ENCODE measurements around the gene MAP3K8. TPM values are rescaled to one million over a fixed set of nuclear protein-coding genes. Genes with fewer than 3 reads are reported as not detected.
"Not testable (repeated sequence)": the region's sequence is repeated elsewhere in the genome, so short reads cannot be mapped to it uniquely, and the experiment has no call there.

MAP3K8 gene
- total RNA-seq, 4 donors from 2014 or later: 18.4 to 63.8 (median 28.5) TPM

DNA sequence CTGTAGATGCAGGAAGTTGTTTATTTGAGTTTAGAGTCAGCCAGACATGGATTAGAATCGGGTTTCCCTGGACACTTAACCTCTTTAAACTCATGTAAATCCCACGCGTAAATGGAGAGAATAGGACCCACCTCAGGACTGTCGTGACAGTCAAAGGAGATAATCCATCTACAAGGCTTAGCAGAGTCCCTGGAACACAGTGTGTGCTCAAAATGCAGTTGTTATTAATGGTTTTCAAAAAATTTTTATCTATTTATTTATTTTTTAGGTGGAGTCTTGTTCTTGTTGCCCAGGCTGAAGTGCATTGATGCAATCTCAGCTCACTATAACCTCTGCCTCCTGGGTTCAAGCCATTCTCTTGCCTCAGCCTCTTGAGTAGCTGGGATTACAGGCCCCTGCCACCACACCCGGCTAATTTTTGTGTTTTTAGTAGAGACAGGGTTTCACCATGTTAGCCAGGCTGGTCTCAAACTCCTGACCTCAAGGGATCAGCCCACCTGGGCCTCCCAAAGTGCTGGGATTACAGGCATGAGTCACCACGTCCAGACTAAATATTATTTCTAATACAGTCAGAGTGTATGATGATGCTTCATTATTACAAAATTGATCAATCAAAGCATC, 10.2 kb upstream of the MAP3K8 start:
- TF ChIP-seq POLR2AphosphoS5 (IDR thresholded peaks at IDR 0.05): peak; percentile 0

GRCh38 chr10:30425336-30426075, 8.5 kb upstream of the MAP3K8 start:
- Histone ChIP-seq H3K27ac (no peak overlapping the region), H3K4me1 (peaks cover 0 to 18% (median 13%) of the 10 kb centered on the region in 3 donors), H3K4me3 (no peak overlapping the region), H3K9me3 (no peaks in the 10 kb centered on the region), H3K36me3 (no peaks in the 10 kb centered on the region), H3K27me3 (no peaks in the 10 kb centered on the region)
- no peak for ATAC-seq
- WGBS, 2 donors (ENCODE audit: low coverage in 1 of 2): 61 to 91% methylated on average over 3 to 4 of the region's 4 CpGs
- TF ChIP-seq, protein P1, sequence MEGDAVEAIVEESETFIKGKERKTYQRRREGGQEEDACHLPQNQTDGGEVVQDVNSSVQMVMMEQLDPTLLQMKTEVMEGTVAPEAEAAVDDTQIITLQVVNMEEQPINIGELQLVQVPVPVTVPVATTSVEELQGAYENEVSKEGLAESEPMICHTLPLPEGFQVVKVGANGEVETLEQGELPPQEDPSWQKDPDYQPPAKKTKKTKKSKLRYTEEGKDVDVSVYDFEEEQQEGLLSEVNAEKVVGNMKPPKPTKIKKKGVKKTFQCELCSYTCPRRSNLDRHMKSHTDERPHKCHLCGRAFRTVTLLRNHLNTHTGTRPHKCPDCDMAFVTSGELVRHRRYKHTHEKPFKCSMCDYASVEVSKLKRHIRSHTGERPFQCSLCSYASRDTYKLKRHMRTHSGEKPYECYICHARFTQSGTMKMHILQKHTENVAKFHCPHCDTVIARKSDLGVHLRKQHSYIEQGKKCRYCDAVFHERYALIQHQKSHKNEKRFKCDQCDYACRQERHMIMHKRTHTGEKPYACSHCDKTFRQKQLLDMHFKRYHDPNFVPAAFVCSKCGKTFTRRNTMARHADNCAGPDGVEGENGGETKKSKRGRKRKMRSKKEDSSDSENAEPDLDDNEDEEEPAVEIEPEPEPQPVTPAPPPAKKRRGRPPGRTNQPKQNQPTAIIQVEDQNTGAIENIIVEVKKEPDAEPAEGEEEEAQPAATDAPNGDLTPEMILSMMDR (IDR thresholded peaks at IDR 0.05): no peak
- TF ChIP-seq POLR2AphosphoS5 (IDR thresholded peaks at IDR 0.05): no peak
- TF ChIP-seq POLR2A (IDR thresholded peaks at IDR 0.05): no peak
- TF ChIP-seq EP300 (IDR thresholded peaks at IDR 0.05): no peak

More for the DNA sequence above, 10.2 kb upstream of the MAP3K8 start:
- 32 to 40% methylated on average over 4 to 6 of the region's 6 CpGs for WGBS, 2 donors (ENCODE audit: low coverage in 1 of 2)
- not testable (repeated sequence) for H3K9me3 ChIP-seq, H3K4me3 ChIP-seq, H3K36me3 ChIP-seq, H3K27me3 ChIP-seq
- ATAC-seq: peak; percentile 75
- Histone ChIP-seq H3K27ac (peak overlapping the region in 3 of 4 donors; percentile 56 to 74 (median 66)), H3K4me1 (peaks cover 0 to 20% (median 13%) of the 10 kb centered on the region in 3 donors)

DNA sequence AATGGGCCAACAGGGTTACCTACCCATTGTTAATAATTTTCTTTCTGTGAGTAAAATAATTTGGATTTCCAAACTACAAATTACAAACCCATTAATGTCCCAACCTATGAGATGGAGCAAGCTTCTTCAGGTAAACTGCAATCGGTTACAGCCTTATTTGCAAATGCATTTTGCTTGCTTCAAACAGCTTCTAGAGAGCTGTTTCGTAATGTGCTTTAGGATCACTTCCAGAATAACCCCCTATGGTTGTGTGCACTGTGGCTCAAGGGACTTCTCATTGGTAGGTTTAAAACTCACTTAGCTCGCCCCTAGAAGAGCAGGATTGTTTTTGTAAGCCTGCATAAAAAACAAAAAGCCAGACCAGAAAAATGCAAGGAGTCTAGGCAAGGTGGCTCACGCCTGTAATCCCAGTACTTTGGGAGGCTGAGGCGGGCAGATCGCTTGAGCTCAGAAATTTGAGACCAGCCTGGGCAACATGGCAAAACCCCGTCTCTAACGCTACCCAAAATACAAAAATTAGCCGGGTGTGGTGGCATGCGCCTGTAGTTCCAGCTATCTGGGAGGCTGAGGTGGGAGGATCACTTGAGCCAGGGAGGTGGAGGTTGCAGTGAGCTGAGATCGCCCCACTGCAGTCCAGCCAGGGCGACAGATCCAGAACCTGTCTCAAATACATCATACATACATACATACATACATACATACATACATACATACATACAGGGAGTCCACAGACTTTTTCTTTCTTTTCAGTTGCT, 3.3 kb upstream of the MAP3K8 start:
- H3K4me3 ChIP-seq: no peak overlapping the region
- WGBS, 2 donors (ENCODE audit: low coverage in 1 of 2): 90 to 92% methylated on average over 7 to 10 of the region's 12 CpGs
- H3K9me3 ChIP-seq: no peaks in the 10 kb centered on the region
- H3K36me3 ChIP-seq: no peaks in the 10 kb centered on the region
- H3K27ac ChIP-seq: peak overlapping the region in 3 of 4 donors; percentile 24 to 100 (median 98)
- H3K4me1 ChIP-seq: peaks cover 0 to 27% (median 8%) of the 10 kb centered on the region in 3 donors
- no peaks in the 10 kb centered on the region for H3K27me3 ChIP-seq
- no peak for ATAC-seq
- TF ChIP-seq POLR2AphosphoS5 (IDR thresholded peaks at IDR 0.05) (no peak), POLR2A (IDR thresholded peaks at IDR 0.05) (no peak), EP300 (IDR thresholded peaks at IDR 0.05) (no peak)
- TF ChIP-seq, protein P1 (IDR thresholded peaks at IDR 0.05): no peak

GRCh38 chr10:30431435-30431911, 2.5 kb upstream of the MAP3K8 start:
- H3K27me3 ChIP-seq: no peaks in the 10 kb centered on the region
- no peak for ATAC-seq
- H3K4me3 ChIP-seq: peak overlapping the region in 1 of 2 donors; percentile 17
- TF ChIP-seq, protein P1 (IDR thresholded peaks at IDR 0.05): no peak
- peak; percentile 51 for TF ChIP-seq POLR2AphosphoS5 (IDR thresholded peaks at IDR 0.05)
- peak overlapping the region in 3 of 4 donors; percentile 72 to 100 (median 98) for H3K27ac ChIP-seq
- 20% methylated on average over 2 to 8 of the region's 17 CpGs for WGBS, 2 donors (ENCODE audit: low coverage in 1 of 2)
- H3K36me3 ChIP-seq: no peaks in the 10 kb centered on the region
- H3K4me1 ChIP-seq: peaks cover 0 to 35% (median 8%) of the 10 kb centered on the region in 3 donors
- H3K9me3 ChIP-seq: no peaks in the 10 kb centered on the region

DNA sequence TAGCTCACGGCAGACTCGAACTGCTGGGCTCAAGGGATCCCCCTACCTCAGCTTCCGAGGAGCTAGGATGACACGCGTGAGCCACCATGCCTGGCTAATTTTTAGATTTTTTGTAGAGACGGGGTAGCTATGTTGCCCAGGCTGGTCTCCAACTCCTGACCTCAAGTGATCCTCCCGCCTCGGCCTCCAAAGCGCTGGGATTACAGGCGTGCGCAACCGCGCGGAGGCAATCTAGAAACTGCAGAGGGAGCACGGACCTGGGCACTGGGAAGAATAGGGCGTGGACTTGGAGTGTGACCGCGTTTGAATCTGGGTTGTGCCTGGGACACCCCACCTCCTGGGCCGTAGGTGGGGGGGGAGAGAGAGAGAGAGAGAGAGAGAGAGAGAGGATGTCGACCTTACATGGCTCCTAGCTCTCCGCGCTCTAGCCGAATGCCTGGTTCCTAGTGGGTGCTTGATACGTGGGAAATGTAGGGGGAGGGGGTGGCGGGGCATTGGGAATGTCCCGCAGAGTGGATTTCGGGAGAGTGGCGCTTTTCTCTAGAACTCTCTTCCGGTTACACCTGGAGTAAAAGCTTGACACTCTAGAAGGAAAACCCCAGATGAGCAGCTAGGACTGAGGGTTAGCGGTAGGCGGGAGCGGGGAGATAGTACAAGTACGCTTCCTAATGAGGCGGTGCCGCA, 1.2 kb upstream of the MAP3K8 start:
- no peak for ATAC-seq

More for the DNA sequence above, 1.2 kb upstream of the MAP3K8 start:
- no peaks in the 10 kb centered on the region for H3K9me3 ChIP-seq
- H3K27me3 ChIP-seq: no peaks in the 10 kb centered on the region
- TF ChIP-seq POLR2AphosphoS5 (IDR thresholded peaks at IDR 0.05): no peak
- TF ChIP-seq, protein P1 (IDR thresholded peaks at IDR 0.05): peak in 1 of 4 experiments; percentile 22
- WGBS, 2 donors (ENCODE audit: low coverage in 1 of 2): 4 to 16% methylated on average over 11 to 16 of the region's 35 CpGs
- peak overlapping the region; percentile 94 to 100 (median 99) for H3K27ac ChIP-seq
- peaks cover 0 to 48% (median 8%) of the 10 kb centered on the region in 3 donors for H3K4me1 ChIP-seq
- peak overlapping the region; percentile 85 to 86 for H3K4me3 ChIP-seq
- H3K36me3 ChIP-seq: no peaks in the 10 kb centered on the region

Data from gastroesophageal sphincter (tissue), 4 donors.